IMR-90 (cell line): ENCODE measurements around the gene B3GALNT1.

Source experiments
- BHLHE40 ChIP-seq: fragments of 150-350 bp; IDR thresholded peaks from 2 replicates; pipeline ENCODE4 v1.6.1; 2016; ENCODE audit warnings: mild to moderate bottlenecking, low read depth, low read length
- CEBPB ChIP-seq: IDR thresholded peaks from 2 replicates; pipeline ENCODE4 v1.6.1; 2012; ENCODE audit warnings: low read depth, low read length, improper control_type of control experiment
- FOS ChIP-seq: fragments of 150-350 bp; IDR thresholded peaks from 2 replicates; pipeline ENCODE4 v1.6.1; 2016; ENCODE audit warnings: low read depth, low read length
- MAFK ChIP-seq: IDR thresholded peaks from 2 replicates; pipeline ENCODE4 v1.6.1; 2012; ENCODE audit warnings: low read depth, low read length, improper control_type of control experiment
- MAZ ChIP-seq: IDR thresholded peaks from 2 replicates; pipeline ENCODE4 v1.6.1; 2012; ENCODE audit warnings: low read depth, mild to moderate bottlenecking, low read length, improper control_type of control experiment, moderate library complexity, borderline replicate concordance
- MXI1 ChIP-seq: IDR thresholded peaks from 2 replicates; pipeline ENCODE4 v1.6.1; 2012; ENCODE audit warnings: low read depth, mild to moderate bottlenecking, low read length, moderate library complexity, borderline replicate concordance
- POLR2A ChIP-seq: IDR thresholded peaks from 2 replicates; pipeline ENCODE4 v1.6.1; 2012; ENCODE audit warnings: mild to moderate bottlenecking, low read depth, low read length
- RAD21 ChIP-seq: IDR thresholded peaks from 2 replicates; pipeline ENCODE4 v1.6.1; 2012; ENCODE audit warnings: low read length, improper control_type of control experiment
- RCOR1 ChIP-seq: IDR thresholded peaks from 2 replicates; pipeline ENCODE4 v1.6.1; 2012; ENCODE audit warnings: mild to moderate bottlenecking, low read length, improper control_type of control experiment; ENCODE audit not compliant: insufficient replicate concordance
- RFX5 ChIP-seq: IDR thresholded peaks from 2 replicates; pipeline ENCODE4 v1.8.0; 2012; ENCODE audit warnings: low read depth, mild to moderate bottlenecking, low read length, moderate library complexity
- SMC3 ChIP-seq: fragments of 150-350 bp; IDR thresholded peaks from 2 replicates; pipeline ENCODE4 v1.6.1; 2016; ENCODE audit warnings: low read depth, mild to moderate bottlenecking, antibody characterized with exemption, low read length, moderate library complexity
- USF2 ChIP-seq: fragments of 150-350 bp; IDR thresholded peaks from 2 replicates; pipeline ENCODE4 v1.6.1; 2017; ENCODE audit warnings: mild to moderate bottlenecking, antibody characterized with exemption, low read length, low read depth
- TF ChIP-seq, protein P1 (sequence below): conservative IDR thresholded peaks from 2 replicates; pipeline ENCODE4 v1.5.1; 2012; ENCODE audit warnings: mild to moderate bottlenecking, low read depth, low read length, improper control_type of control experiment
- TF ChIP-seq, protein P2 (sequence below): fragments of 150-350 bp; IDR thresholded peaks from 2 replicates; pipeline ENCODE4 v1.6.1; 2016; ENCODE audit warnings: low read depth, mild to moderate bottlenecking, low read length, moderate library complexity, borderline replicate concordance

DNA sequence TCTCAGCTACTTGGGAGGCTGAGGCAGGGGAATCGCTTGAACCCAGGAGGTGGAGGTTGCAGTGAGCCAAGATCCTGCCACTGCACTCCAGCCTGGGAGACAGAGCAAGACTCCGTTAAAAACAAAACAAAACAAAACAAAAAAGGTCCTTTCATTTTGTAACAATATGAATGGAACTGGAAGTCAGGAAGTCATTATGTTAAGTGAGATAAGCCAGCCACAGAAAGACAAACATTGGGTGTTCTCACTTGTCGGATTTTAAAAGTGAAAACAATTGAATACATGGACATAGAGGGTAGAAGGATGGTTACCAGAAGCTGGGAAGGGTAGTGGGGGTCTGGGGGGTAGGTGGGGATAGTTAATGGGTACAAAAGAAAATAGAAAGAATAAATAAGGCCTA is 12.5 kb upstream of the B3GALNT1 start:
- TF ChIP-seq, protein P1, sequence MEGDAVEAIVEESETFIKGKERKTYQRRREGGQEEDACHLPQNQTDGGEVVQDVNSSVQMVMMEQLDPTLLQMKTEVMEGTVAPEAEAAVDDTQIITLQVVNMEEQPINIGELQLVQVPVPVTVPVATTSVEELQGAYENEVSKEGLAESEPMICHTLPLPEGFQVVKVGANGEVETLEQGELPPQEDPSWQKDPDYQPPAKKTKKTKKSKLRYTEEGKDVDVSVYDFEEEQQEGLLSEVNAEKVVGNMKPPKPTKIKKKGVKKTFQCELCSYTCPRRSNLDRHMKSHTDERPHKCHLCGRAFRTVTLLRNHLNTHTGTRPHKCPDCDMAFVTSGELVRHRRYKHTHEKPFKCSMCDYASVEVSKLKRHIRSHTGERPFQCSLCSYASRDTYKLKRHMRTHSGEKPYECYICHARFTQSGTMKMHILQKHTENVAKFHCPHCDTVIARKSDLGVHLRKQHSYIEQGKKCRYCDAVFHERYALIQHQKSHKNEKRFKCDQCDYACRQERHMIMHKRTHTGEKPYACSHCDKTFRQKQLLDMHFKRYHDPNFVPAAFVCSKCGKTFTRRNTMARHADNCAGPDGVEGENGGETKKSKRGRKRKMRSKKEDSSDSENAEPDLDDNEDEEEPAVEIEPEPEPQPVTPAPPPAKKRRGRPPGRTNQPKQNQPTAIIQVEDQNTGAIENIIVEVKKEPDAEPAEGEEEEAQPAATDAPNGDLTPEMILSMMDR = no peak
- TF ChIP-seq FOS = no peak
- TF ChIP-seq POLR2A = no peak
- no peak for TF ChIP-seq MXI1
- no peak for TF ChIP-seq SMC3
- no peak for TF ChIP-seq MAZ
- TF ChIP-seq, protein P2, sequence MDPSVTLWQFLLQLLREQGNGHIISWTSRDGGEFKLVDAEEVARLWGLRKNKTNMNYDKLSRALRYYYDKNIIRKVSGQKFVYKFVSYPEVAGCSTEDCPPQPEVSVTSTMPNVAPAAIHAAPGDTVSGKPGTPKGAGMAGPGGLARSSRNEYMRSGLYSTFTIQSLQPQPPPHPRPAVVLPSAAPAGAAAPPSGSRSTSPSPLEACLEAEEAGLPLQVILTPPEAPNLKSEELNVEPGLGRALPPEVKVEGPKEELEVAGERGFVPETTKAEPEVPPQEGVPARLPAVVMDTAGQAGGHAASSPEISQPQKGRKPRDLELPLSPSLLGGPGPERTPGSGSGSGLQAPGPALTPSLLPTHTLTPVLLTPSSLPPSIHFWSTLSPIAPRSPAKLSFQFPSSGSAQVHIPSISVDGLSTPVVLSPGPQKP = no peak
- TF ChIP-seq RAD21 = no peak
- no peak for TF ChIP-seq USF2
- no peak for TF ChIP-seq CEBPB
- no peak for TF ChIP-seq RFX5
- TF ChIP-seq MAFK = no peak
- TF ChIP-seq RCOR1 = no peak
- TF ChIP-seq BHLHE40 = no peak
